Natural killer cell (primary cell): ENCODE results near the gene TMEM217. TPM values are rescaled to one million over a fixed set of nuclear protein-coding genes. Genes with fewer than 3 reads are reported as not detected.

Source experiments
- ATAC-seq, 3 donors: fragments of 150-1000 bp in 2 of 3; fragments of 200-7000 bp in 1 of 3; cut with Tn5 transposase; 1 replicate in 1 of 3; 2 replicates in 2 of 3; pipeline ENCODE4 v1.10.0; 2021; ENCODE audit warnings: mild to moderate bottlenecking in 2 of 3, moderate library complexity in 2 of 3
- DNase-seq, 2 donors: peaks; one replicate each; pipeline versions ENCODE4 v3.0.0 to v3.0.0-alpha.2; 2013 to 2021; ENCODE audit warnings: mixed read lengths in 1 of 2
- H3K27ac ChIP-seq: one replicate; pipeline ENCODE4 v1.5.1; 2013; ENCODE audit warnings: mild to moderate bottlenecking, low read length
- H3K27me3 ChIP-seq: one replicate; pipeline ENCODE4 v1.6.1; 2013; ENCODE audit warnings: low read length; ENCODE audit not compliant: control insufficient read depth, insufficient read depth
- H3K36me3 ChIP-seq: one replicate; pipeline ENCODE4 v1.6.1; 2013; ENCODE audit warnings: low read length; ENCODE audit not compliant: control insufficient read depth, insufficient read depth
- H3K4me1 ChIP-seq: one replicate; pipeline ENCODE4 v1.6.1; 2013; ENCODE audit warnings: low read length; ENCODE audit not compliant: control insufficient read depth, insufficient read depth
- H3K4me3 ChIP-seq: one replicate; pipeline ENCODE4 v1.5.1; 2013; ENCODE audit warnings: low read length
- H3K9me3 ChIP-seq: one replicate; pipeline ENCODE4 v1.6.1; 2013; ENCODE audit warnings: low read length; ENCODE audit not compliant: control insufficient read depth, insufficient read depth
- H3K27ac Mint-ChIP-seq, 2 donors: one replicate each; pipeline ENCODE4 v1.8.0; 2022; ENCODE audit warnings: mild to moderate bottlenecking in 2 of 2, mixed read lengths in 2 of 2, moderate library complexity in 1 of 2
- H3K27me3 Mint-ChIP-seq, 2 donors: one replicate each; pipeline ENCODE4 v1.8.0; 2022; ENCODE audit warnings: low read depth in 2 of 2, mixed read lengths in 2 of 2
- H3K36me3 Mint-ChIP-seq: one replicate; pipeline ENCODE4 v1.8.0; 2022; ENCODE audit warnings: mixed read lengths
- H3K4me1 Mint-ChIP-seq, 2 donors: one replicate each; pipeline ENCODE4 v1.8.0; 2022; ENCODE audit warnings: mixed read lengths in 2 of 2
- H3K4me3 Mint-ChIP-seq: one replicate; pipeline ENCODE4 v1.8.0; 2022; ENCODE audit warnings: mild to moderate bottlenecking, moderate library complexity, mixed read lengths
- H3K9me3 Mint-ChIP-seq, 2 donors: one replicate each; pipeline ENCODE4 v1.8.0; 2022; ENCODE audit warnings: mixed read lengths in 2 of 2
- CTCF ChIP-seq: fragments of 200-600 bp; IDR thresholded peaks from one replicate; pipeline ENCODE4 v1.8.0; 2022; ENCODE audit warnings: antibody characterized with exemption
- WGBS: methylation state at CpG from one replicate; pipeline ENCODE4 v1.1.7; 2013; ENCODE audit warnings: missing lambda C conversion rate; ENCODE audit not compliant: insufficient coverage; 5-methylcytosine and 5-hydroxymethylcytosine counted together
- intact Hi-C: fragments of 100-400 bp; cut with micrococcal nuclease; formaldehyde crosslinking; loops from one replicate; pipeline ENCODE4 v1.14.2; 2022
- total RNA-seq, 4 donors: library from RNA; stranded (reverse); fragments of 120-200 nt in 1 of 4; gene quantifications; one replicate each; pipeline versions ENCODE4 v1.2.3 to v1.2.4, GENCODE V29; 2013 to 2022

Gene TMEM217
- total RNA-seq, 3 donors from 2014 or later (not counting 1 experiment from before 2014, with no cell fraction given): 0.75 to 2.1 (median 0.75) TPM

- Mint-ChIP-seq H3K4me3 (no peak overlapping the region), H3K27ac (no peak overlapping the region), H3K4me1 (peaks cover 11 to 20% of the 10 kb centered on the region in 2 donors), H3K36me3 (peaks cover 18% of the 10 kb centered on the region), H3K9me3 (no peaks in the 10 kb centered on the region), H3K27me3 (no peaks in the 10 kb centered on the region)
- 94% methylated on average over 4 of the region's 4 CpGs for WGBS
- intact Hi-C loops: no loop called here
- H3K36me3 ChIP-seq: peaks cover 58% of the 10 kb centered on the region
- DNase-seq: no peak
- no peaks in the 10 kb centered on the region for H3K27me3 ChIP-seq
- no peak for ATAC-seq
- H3K27ac ChIP-seq: no peak overlapping the region
- TF ChIP-seq CTCF: no peak
- H3K4me3 ChIP-seq: no peak overlapping the region
- peaks cover 9% of the 10 kb centered on the region for H3K4me1 ChIP-seq
- no peaks in the 10 kb centered on the region for H3K9me3 ChIP-seq
Measured at GRCh38 chr6:37285861-37286311, 27.9 kb upstream of the TMEM217 start.

DNA sequence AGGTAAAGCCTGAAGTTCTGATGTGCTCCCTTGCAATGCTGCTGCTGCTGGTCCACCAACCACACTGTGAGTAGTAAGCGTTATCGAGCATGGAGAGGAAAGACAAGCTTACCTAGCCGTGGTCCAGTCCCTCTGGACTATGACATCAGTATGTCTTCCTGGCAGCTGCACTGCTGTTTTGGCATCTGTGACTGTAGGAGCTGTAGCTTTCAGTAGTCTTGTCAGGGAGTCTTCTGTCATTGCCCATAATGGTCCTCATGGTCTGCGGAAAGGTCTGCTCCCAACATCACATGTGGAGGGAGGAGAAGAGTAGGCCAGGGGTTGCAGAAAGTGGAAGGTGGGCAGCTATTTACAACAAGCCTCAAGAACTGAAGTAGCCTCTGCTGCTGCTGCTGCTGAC lies 26.8 kb upstream of the TMEM217 start:
- intact Hi-C loops: no loop called here
- Histone ChIP-seq H3K36me3 (peaks cover 63% of the 10 kb centered on the region), H3K27ac (no peak overlapping the region), H3K9me3 (no peaks in the 10 kb centered on the region), H3K27me3 (no peaks in the 10 kb centered on the region), H3K4me3 (no peak overlapping the region), H3K4me1 (peaks cover 2% of the 10 kb centered on the region)
- Mint-ChIP-seq H3K36me3 (peaks cover 18% of the 10 kb centered on the region), H3K27ac (no peak overlapping the region), H3K9me3 (no peaks in the 10 kb centered on the region), H3K4me1 (peaks cover 11 to 18% of the 10 kb centered on the region in 2 donors), H3K4me3 (no peak overlapping the region), H3K27me3 (no peaks in the 10 kb centered on the region)
- ATAC-seq (no peak), DNase-seq (no peak)
- no peak for TF ChIP-seq CTCF
- WGBS: 89% methylated on average over 4 of the region's 4 CpGs

DNA sequence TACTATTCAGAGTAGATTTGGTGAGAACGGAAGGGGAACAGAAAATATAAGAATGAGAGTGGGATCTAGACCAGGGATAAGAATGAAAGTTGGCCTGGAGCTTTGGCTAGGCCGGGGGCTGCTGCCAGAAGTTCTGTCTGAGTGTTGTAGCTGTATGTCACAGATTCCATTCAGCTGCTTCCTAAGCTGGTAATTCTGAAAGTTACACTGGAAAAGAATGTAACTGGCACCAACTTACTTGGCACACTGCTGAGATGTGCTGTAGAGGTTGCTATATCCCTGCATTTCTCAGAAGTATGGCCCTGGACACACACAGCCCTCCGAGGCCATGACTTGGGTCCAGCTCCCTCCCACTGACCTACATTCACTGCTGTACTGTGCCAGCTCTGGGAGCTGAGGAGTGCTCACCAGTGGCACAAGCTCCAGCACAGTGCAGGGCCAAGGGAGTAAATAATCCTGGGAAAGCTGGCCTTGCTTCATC lies 25.8 kb upstream of the TMEM217 start:
- Mint-ChIP-seq H3K27ac (no peak overlapping the region), H3K4me1 (peaks cover 9 to 17% of the 10 kb centered on the region in 2 donors)
- ATAC-seq: no peak

More for the DNA sequence above, 25.8 kb upstream of the TMEM217 start:
- H3K36me3 Mint-ChIP-seq: peaks cover 18% of the 10 kb centered on the region
- Histone ChIP-seq H3K4me3 (no peak overlapping the region), H3K9me3 (no peaks in the 10 kb centered on the region), H3K36me3 (peaks cover 63% of the 10 kb centered on the region), H3K4me1 (no peaks in the 10 kb centered on the region), H3K27me3 (no peaks in the 10 kb centered on the region), H3K27ac (no peak overlapping the region)
- WGBS: 92% methylated on average over 3 of the region's 3 CpGs
- intact Hi-C loops: no loop called here
- DNase-seq: no peak
- no peaks in the 10 kb centered on the region for H3K27me3 Mint-ChIP-seq
- TF ChIP-seq CTCF: no peak
- H3K4me3 Mint-ChIP-seq: no peak overlapping the region
- H3K9me3 Mint-ChIP-seq: no peaks in the 10 kb centered on the region
